DOHH2 (cell line): ENCODE measurements around the gene RASSF3.
"Not testable (repeated sequence)": the region's sequence is repeated elsewhere in the genome, so short reads cannot be mapped to it uniquely, and the experiment has no call there.

Experiments
- H3F3A ChIP-seq: fragments of 200-600 bp; sonication (generic), shearing (Covaris generic); 2 replicates; pipeline ENCODE4 v1.6.0; 2016; ENCODE audit warnings: antibody characterized with exemption, mild to moderate bottlenecking; ENCODE audit not compliant: control insufficient read depth, insufficient read depth
- H3K27ac ChIP-seq: fragments of 200-600 bp; sonication (generic); 2 replicates; pipeline ENCODE4 v1.5.1; 2014; ENCODE audit warnings: low read depth, mild to moderate bottlenecking, low read length, moderate library complexity
- H3K27me3 ChIP-seq: fragments of 200-600 bp; sonication (generic); 2 replicates; pipeline ENCODE4 v1.6.1; 2014; ENCODE audit warnings: mild to moderate bottlenecking, low read length, mixed read lengths; ENCODE audit not compliant: control insufficient read depth
- H3K36me3 ChIP-seq: fragments of 200-600 bp; sonication (generic); 2 replicates; pipeline ENCODE4 v1.6.1; 2014; ENCODE audit warnings: mild to moderate bottlenecking, low read length, moderate library complexity, mixed read lengths; ENCODE audit not compliant: control insufficient read depth
- H3K4me1 ChIP-seq: fragments of 200-600 bp; sonication (generic); 2 replicates; pipeline ENCODE4 v1.6.1; 2014; ENCODE audit warnings: mild to moderate bottlenecking, low read length, mixed read lengths; ENCODE audit not compliant: control insufficient read depth
- H3K4me2 ChIP-seq: fragments of 200-600 bp; sonication (generic); 2 replicates; pipeline ENCODE4 v1.6.0; 2014; ENCODE audit warnings: mild to moderate bottlenecking, low read length, moderate library complexity
- H3K4me3 ChIP-seq: fragments of 200-600 bp; sonication (generic); 2 replicates; pipeline ENCODE4 v1.5.1; 2014; ENCODE audit warnings: mild to moderate bottlenecking, low read length, mixed read lengths
- H3K79me2 ChIP-seq: fragments of 200-600 bp; sonication (generic); 2 replicates; pipeline ENCODE4 v1.6.1; 2014; ENCODE audit warnings: mild to moderate bottlenecking, low read length, mixed read lengths; ENCODE audit not compliant: control insufficient read depth
- H3K9me2 ChIP-seq: fragments of 200-600 bp; sonication (generic); replicated peaks from 2 replicates; pipeline ENCODE4 v1.6.1; 2014; ENCODE audit warnings: mild to moderate bottlenecking, low read length, mixed read lengths; ENCODE audit not compliant: control insufficient read depth
- H3K9me3 ChIP-seq: fragments of 200-600 bp; sonication (generic); 2 replicates; pipeline ENCODE4 v1.6.1; 2014; ENCODE audit warnings: antibody characterized with exemption, low read length, mixed read lengths; ENCODE audit not compliant: control insufficient read depth, insufficient read depth
- H4K20me1 ChIP-seq: fragments of 200-600 bp; sonication (generic); 2 replicates; pipeline ENCODE4 v1.6.0; 2014; ENCODE audit warnings: low read depth, mild to moderate bottlenecking, antibody characterized with exemption, low read length, moderate library complexity; ENCODE audit not compliant: control insufficient read depth, insufficient read depth
- CTCF ChIP-seq: fragments of 200-600 bp; sonication (generic); IDR thresholded peaks from one replicate; pipeline ENCODE4 v1.5.1; 2014; ENCODE audit warnings: antibody characterized with exemption, mild to moderate bottlenecking, low read depth, low read length; ENCODE audit not compliant: poor library complexity, severe bottlenecking
- EZH2phosphoT487 ChIP-seq: fragments of 200-600 bp; sonication (generic); IDR thresholded peaks from 2 replicates; pipeline ENCODE4 v1.6.1; 2017; ENCODE audit warnings: borderline replicate concordance, mild to moderate bottlenecking, antibody characterized with exemption, low read length, moderate library complexity, mixed read lengths

The RASSF3 gene

GRCh38 chr12:64624035-64624434, 13.7 kb downstream of the RASSF3 start:
- Histone ChIP-seq H3K9me2 (no peaks in the 10 kb centered on the region), H3K4me1 (peaks cover 87% of the 10 kb centered on the region)

GRCh38 chr12:64625243-64626077, 15.2 kb downstream of the RASSF3 start:
- Histone ChIP-seq H3F3A (peaks cover 21% of the 10 kb centered on the region), H3K4me1 (peaks cover 79% of the 10 kb centered on the region), H3K4me2 (peak overlapping the region; percentile 99), H3K4me3 (peak overlapping the region; percentile 77), H4K20me1 (peaks cover 4% of the 10 kb centered on the region; the same call in 1 of the 2 replicates), H3K27me3 (no peaks in the 10 kb centered on the region), H3K9me2 (no peaks in the 10 kb centered on the region), H3K9me3 (no peaks in the 10 kb centered on the region), H3K79me2 (peaks cover 100% of the 10 kb centered on the region), H3K36me3 (peaks cover 35% of the 10 kb centered on the region), H3K27ac (peak overlapping the region; percentile 70)
- TF ChIP-seq EZH2phosphoT487 (no peak), CTCF (no peak)

More at GRCh38 chr12:64624035-64624434, 13.7 kb downstream of the RASSF3 start:
- Histone ChIP-seq H3K36me3 (peaks cover 25% of the 10 kb centered on the region), H4K20me1 (peaks cover 4% of the 10 kb centered on the region; the same call in 1 of the 2 replicates), H3K79me2 (peaks cover 100% of the 10 kb centered on the region), H3K4me3 (0 out of 2 replicates have a peak overlapping the region, but pooled peaks have one; percentile 6), H3K9me3 (no peaks in the 10 kb centered on the region), H3K27me3 (no peaks in the 10 kb centered on the region), H3F3A (peaks cover 28% of the 10 kb centered on the region), H3K27ac (peak overlapping the region; percentile 19; the same call in 1 of the 2 replicates), H3K4me2 (peak overlapping the region; percentile 99)
- TF ChIP-seq EZH2phosphoT487, result no peak
- no peak for TF ChIP-seq CTCF

- H4K20me1 ChIP-seq, H3K4me3 ChIP-seq, H3K27me3 ChIP-seq, H3K9me2 ChIP-seq, H3K9me3 ChIP-seq, H3K27ac ChIP-seq, H3K4me2 ChIP-seq: not testable (repeated sequence)
- peaks cover 81% of the 10 kb centered on the region for H3K4me1 ChIP-seq
- H3K79me2 ChIP-seq, result peaks cover 100% of the 10 kb centered on the region
- H3F3A ChIP-seq, result peaks cover 14% of the 10 kb centered on the region
- H3K36me3 ChIP-seq, result peaks cover 42% of the 10 kb centered on the region
These were observed 16.3 kb downstream of the RASSF3 start for GRCh38 chr12:64626588-64626987.

GRCh38 chr12:64627771-64628170, 17.5 kb downstream of the RASSF3 start:
- Histone ChIP-seq H3K79me2 (peaks cover 100% of the 10 kb centered on the region), H3K4me2 (no peak overlapping the region), H3K36me3 (peaks cover 53% of the 10 kb centered on the region), H4K20me1 (peaks cover 4% of the 10 kb centered on the region; the same call in 1 of the 2 replicates), H3K27me3 (no peaks in the 10 kb centered on the region), H3K4me3 (no peak overlapping the region), H3K9me3 (no peaks in the 10 kb centered on the region), H3K27ac (no peak overlapping the region), H3K4me1 (peaks cover 80% of the 10 kb centered on the region), H3F3A (peaks cover 12% of the 10 kb centered on the region), H3K9me2 (no peaks in the 10 kb centered on the region)
- TF ChIP-seq EZH2phosphoT487 (no peak), CTCF (no peak)
